HEK293 (cell line): ENCODE measurements around the gene AGRN.

Experiments used
- ZBTB17 ChIP-seq: fragments of 450-650 bp; formaldehyde crosslinking; IDR thresholded peaks from 2 replicates; pipeline ENCODE4 v1.5.1; 2016; ENCODE audit warnings: missing biosample characterization, missing genetic modification characterization
- ZNF654 ChIP-seq: fragments of 450-650 bp; formaldehyde crosslinking; IDR thresholded peaks from 2 replicates; pipeline ENCODE4 v1.5.1; 2016; ENCODE audit warnings: low read depth, missing biosample characterization, missing genetic modification characterization
- TF ChIP-seq, protein P1 (sequence below): fragments of 450-650 bp; formaldehyde crosslinking; IDR thresholded peaks from 2 replicates; pipeline ENCODE4 v1.5.1; 2016; ENCODE audit warnings: missing biosample characterization, missing genetic modification characterization
- TF ChIP-seq, protein P2 (sequence below): fragments of 450-650 bp; formaldehyde crosslinking; IDR thresholded peaks from 2 replicates; pipeline ENCODE4 v1.5.1; 2016; ENCODE audit warnings: missing biosample characterization, missing genetic modification characterization

DNA sequence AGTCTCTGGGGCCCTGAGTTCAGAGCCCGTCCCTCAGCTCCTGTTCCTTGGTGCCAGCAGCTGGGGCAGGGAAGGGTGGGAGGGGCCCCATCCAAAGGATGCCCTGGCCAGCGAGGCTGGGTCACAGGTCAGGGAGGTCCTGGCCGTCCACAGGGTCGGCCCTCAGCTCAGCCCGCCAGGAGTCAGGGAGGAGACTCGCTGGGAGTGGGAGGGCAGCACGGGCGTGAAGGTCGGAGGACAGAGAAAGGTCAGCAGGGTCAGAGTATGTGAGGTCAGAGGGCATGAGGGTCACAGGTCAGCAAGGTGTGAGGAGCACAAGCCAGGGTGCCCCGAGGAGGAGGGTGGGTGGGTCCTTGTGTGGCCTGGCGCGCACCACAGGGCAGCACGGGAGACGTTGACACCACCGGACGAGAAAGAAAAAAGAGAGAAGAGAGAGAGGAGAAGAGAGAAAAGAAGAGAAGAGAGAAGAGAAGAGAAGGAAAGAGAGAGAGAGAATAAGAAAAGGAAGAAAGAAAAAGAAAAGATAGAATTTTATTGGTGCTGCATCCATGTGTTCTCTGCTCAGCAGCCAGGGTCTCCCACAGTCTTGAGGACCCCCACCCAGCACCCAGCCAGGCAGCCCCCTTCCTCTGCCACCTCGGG lies 45.1 kb upstream of the AGRN start:
- no peak for TF ChIP-seq ZNF654 (tag by site-specific recombination)
- no peak for TF ChIP-seq ZBTB17 (tag by site-specific recombination)
- TF ChIP-seq, protein P1, sequence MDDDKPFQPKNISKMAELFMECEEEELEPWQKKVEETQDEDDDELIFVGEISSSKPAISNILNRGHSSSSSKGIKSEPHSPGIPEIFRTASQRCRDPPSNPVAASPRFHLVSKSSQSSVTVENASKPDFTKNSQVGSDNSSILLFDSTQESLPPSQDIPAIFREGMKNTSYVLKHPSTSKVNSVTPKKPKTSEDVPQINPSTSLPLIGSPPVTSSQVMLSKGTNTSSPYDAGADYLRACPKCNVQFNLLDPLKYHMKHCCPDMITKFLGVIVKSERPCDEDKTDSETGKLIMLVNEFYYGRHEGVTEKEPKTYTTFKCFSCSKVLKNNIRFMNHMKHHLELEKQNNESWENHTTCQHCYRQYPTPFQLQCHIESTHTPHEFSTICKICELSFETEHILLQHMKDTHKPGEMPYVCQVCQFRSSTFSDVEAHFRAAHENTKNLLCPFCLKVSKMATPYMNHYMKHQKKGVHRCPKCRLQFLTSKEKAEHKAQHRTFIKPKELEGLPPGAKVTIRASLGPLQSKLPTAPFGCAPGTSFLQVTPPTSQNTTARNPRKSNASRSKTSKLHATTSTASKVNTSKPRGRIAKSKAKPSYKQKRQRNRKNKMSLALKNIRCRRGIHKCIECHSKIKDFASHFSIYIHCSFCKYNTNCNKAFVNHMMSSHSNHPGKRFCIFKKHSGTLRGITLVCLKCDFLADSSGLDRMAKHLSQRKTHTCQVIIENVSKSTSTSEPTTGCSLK (tag by site-specific recombination): no peak
- TF ChIP-seq, protein P2, sequence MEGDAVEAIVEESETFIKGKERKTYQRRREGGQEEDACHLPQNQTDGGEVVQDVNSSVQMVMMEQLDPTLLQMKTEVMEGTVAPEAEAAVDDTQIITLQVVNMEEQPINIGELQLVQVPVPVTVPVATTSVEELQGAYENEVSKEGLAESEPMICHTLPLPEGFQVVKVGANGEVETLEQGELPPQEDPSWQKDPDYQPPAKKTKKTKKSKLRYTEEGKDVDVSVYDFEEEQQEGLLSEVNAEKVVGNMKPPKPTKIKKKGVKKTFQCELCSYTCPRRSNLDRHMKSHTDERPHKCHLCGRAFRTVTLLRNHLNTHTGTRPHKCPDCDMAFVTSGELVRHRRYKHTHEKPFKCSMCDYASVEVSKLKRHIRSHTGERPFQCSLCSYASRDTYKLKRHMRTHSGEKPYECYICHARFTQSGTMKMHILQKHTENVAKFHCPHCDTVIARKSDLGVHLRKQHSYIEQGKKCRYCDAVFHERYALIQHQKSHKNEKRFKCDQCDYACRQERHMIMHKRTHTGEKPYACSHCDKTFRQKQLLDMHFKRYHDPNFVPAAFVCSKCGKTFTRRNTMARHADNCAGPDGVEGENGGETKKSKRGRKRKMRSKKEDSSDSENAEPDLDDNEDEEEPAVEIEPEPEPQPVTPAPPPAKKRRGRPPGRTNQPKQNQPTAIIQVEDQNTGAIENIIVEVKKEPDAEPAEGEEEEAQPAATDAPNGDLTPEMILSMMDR (tag by site-specific recombination): no peak
